GM19324 (cell line): ENCODE results near the gene BANF2.
A peak's percentile ranks its signal among the peaks of the same experiment; 100 is the strongest.

Source experiments
- ATAC-seq: cut with Tn5 transposase; IDR thresholded peaks from one replicate; pipeline ENCODE4 v1.9.1; 2021; ENCODE audit warnings: mild to moderate bottlenecking, moderate library complexity; ENCODE audit not compliant: unreplicated experiment, low FRiP score

BANF2 gene

GRCh38 chr20:17663486-17663885 is 36.3 kb upstream of the BANF2 start:
- ATAC-seq: no peak

GRCh38 chr20:17664025-17664633 is 35.6 kb upstream of the BANF2 start:
- ATAC-seq: no peak

- ATAC-seq: no peak
Observed at GRCh38 chr20:17665756-17666155, 34.0 kb upstream of the BANF2 start.

GRCh38 chr20:17666481-17666880 is 33.3 kb upstream of the BANF2 start:
- ATAC-seq: no peak

GRCh38 chr20:17667445-17667844 is 32.3 kb upstream of the BANF2 start:
- ATAC-seq: no peak

- ATAC-seq: no peak
Observed at GRCh38 chr20:17668432-17668831, 31.3 kb upstream of the BANF2 start.

- no peak for ATAC-seq
Observed at GRCh38 chr20:17669306-17669931, 30.3 kb upstream of the BANF2 start.

GRCh38 chr20:17671011-17671410 is 28.8 kb upstream of the BANF2 start:
- no peak for ATAC-seq

GRCh38 chr20:17671565-17671964 is 28.2 kb upstream of the BANF2 start:
- no peak for ATAC-seq

- no peak for ATAC-seq
Observed at GRCh38 chr20:17673084-17673483, 26.7 kb upstream of the BANF2 start.

- ATAC-seq: no peak
Observed at GRCh38 chr20:17674722-17675518, 24.8 kb upstream of the BANF2 start.

GRCh38 chr20:17675519-17676377 is 24.0 kb upstream of the BANF2 start:
- ATAC-seq: no peak

- ATAC-seq: no peak
Observed at GRCh38 chr20:17676378-17676759, 23.4 kb upstream of the BANF2 start.

- no peak for ATAC-seq
Observed at GRCh38 chr20:17676942-17677341, 22.8 kb upstream of the BANF2 start.

- no peak for ATAC-seq
Observed at GRCh38 chr20:17678295-17678694, 21.5 kb upstream of the BANF2 start.

- no peak for ATAC-seq
Observed at GRCh38 chr20:17678886-17679285, 20.9 kb upstream of the BANF2 start.

- no peak for ATAC-seq
Observed at GRCh38 chr20:17679941-17680835, 19.6 kb upstream of the BANF2 start.

- ATAC-seq: peak; percentile 37
Observed at GRCh38 chr20:17680836-17681725, 18.7 kb upstream of the BANF2 start.

GRCh38 chr20:17681726-17682102 is 18.1 kb upstream of the BANF2 start:
- ATAC-seq: peak; percentile 16
